T-helper 2 cell treated with Interferon-gamma antibody and Interleukin-4, amounts not matched to agents 100 ng/mL and 5 ng/mL, for 36 hours (primary cell): ENCODE results near the gene WDR45. TPM values are rescaled to one million over a fixed set of nuclear protein-coding genes. Genes with fewer than 3 reads are reported as not detected.

Source experiments
- intact Hi-C: fragments of 100-400 bp; cut with micrococcal nuclease; formaldehyde crosslinking; loops from one replicate; pipeline ENCODE4 v1.15.1; 2023
- total RNA-seq: library from RNA; stranded (reverse); gene quantifications from 2 replicates; pipeline ENCODE4 v1.2.3, GENCODE V29; 2022

WDR45 gene
- total RNA-seq, 1 donor from 2014 or later, result 51.4 TPM

DNA sequence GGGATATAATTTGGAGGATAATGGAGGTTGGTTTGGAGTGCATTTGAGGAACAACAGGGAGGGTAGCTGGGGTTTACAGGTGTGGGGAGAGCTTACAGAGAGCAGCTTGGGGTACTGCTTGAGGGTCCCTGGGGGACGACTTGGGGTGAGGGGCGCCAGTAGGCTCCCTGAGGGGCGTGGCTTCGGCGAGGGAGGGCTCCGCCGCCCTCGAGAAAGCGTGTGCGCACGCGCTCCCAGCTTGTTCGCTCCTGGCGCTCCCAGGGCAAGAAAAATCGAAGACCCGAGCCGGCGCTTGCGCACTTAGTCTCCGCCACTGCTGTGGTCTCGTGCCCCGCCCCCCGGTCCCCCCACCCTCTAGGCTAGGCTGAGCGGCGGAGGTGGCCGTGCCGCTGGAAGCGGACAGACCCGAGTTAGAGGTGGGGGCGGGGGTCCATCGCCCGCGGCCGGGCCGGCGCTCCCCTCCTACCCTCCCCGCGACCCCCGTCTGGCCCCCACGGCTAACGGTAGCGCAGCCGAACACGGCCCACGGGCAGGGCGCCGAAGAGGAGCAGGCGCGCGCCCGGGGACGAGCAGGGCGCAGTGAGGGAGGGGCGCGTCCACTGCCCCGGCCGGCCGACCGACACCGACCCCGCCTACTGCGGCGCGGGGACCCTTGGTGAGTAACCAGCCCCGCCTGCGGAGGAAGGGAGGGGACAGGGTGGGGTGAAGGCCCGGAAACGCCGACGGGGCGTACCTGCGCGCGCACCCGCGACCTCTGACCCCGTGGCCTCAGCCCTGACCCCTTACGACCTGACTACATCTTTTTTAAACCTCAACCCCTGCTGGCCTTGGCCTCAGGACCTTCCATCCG lies 26.2 kb downstream of the WDR45 start:
- intact Hi-C loops, result no loop called here

DNA sequence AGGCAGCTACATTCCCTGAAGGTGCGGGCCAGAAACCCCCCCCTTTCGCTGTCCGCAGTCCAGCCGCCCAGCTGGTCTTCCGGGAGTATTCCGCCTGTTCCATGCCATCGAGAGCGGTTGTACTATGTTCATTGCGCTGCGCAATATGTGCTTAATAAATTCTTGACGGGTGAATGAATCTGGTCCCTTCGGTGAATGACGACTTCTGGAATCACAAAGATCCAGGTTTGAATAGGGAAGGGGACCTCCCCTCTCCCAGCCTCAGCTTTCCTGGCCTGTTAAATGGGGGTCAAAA lies 35.8 kb downstream of the WDR45 start:
- intact Hi-C loops, result loop anchor here (1.0 to 5.0 kb wide), 10 partner anchors 31 to 447 kb away; partner anchors contain the start of genes GRIPAP1, PQBP1, PRAF2 and TIMM17B

DNA sequence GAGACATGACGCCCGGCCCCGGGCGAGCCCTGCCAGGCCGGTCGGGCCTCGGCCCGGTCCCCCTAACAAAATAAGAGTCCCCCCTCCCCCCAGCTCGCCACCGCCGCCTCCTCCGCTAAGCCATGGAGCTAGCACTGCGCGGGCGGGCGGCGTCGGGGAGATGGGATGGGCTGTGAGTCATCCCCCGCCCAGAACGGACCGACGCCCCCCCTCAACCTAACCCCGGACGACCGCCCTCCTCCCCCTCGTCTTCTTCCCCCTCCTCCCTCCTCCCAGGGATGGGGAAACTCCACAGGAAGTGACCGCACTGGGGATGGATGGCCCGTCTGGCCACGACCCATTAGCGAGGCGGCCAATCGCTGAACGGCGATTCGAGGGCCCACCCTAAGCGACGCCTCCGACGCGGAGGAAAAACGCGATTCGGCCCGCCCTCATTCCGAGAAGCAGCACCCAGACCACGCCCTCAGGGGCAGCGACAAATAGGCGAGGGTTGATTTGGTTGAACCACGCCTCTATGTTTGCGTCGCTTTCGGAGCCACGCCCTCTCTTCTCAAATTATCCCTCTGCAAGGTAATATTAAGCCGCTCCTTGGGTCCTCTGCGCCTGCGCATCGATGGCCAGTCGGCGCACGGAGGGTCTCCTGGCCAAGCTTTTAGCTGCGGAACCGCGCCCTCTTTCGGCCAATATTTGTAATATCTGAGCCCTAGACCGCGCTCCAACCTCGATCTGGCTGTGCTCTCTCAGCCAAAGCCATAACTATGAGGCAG lies 36.3 kb downstream of the WDR45 start, which contains the start of gene TFE3:
Gene TFE3, minus strand, starts transcription at position 138 of the 767 bp plus-strand sequence. Its CDS starts 131 bp downstream, at position 7.
- intact Hi-C loops, result loop anchor here (1.0 to 5.0 kb wide), 10 partner anchors 31 to 446 kb away; partner anchors contain the start of genes GRIPAP1, PQBP1, PRAF2 and TIMM17B

DNA sequence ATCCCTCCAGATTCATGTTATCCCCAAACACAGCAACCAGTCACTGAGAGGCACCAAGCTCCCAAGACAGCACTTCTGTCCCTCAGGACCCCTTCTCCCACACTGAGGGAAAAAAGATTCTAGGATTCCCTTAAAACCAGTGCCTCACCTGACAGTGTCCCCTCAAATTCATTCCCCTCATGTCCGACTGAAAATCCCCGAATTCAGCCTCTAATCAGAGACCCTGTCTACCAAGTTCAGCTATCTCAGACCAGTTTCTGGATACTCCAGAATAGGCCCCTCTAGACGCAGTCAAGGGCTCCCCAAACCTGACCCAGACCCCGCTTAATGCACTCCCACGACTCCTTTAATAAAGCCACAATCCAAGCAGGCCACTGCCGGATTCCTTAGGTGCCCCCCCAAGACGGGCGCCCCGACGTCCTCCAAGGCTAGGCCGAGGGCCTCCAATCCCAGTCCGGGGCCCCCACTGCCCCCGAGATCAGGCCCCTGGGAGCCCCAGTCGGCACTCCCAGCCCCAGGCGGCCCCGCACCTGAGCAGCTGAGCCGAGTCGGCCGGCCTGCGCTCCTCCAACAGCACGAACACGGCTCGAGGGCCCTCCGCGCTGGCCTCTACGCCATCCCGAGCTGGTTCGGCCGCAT lies 37.0 kb downstream of the WDR45 start:
- intact Hi-C loops, result loop anchor here (1.0 to 5.0 kb wide), 10 partner anchors 32 to 445 kb away; partner anchors contain the start of genes GRIPAP1, PQBP1, PRAF2 and TIMM17B

DNA sequence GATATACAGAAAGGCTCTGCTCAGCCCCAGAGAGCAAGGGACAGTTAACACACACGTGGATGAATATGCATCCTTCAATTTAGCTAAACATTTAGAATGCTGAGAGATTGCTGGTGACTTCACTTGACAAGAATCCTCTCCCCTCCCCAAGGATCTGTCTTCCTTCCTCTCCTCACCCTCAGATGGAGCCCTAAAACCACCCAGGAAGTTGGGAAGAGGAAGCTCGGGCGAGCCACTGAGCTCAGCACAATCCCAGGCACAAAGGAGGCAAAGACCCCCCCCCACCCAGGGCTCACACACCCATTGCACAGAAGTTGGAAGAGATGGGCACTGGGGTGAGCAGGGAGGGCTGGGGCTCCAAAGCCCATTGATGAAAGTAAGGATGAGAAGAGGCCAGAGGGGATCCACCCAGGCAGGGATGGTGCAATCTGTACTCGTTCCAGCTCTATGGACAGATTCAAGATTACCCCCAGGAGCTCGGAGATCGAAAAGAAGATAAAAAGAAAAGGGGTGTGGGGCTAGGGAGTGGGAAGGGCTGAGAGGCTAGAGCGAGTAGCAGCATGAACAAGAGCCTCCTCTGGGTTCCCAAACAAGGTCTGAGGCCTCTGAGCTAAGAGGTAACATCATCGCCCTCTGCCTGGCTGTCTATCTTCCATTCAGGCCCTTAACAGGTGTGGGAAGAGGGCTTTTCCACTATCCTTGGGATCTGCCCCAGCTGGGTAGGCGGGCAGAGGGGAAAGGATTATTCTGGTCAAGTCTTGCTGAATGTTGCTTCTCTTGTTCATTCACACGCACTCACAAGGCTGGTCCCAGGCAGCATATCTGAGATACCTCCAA lies 37.7 kb downstream of the WDR45 start:
- intact Hi-C loops, result loop anchor here (2.0 to 5.0 kb wide), 6 partner anchors 33 to 365 kb away; partner anchors contain the start of genes PQBP1, PRAF2 and TIMM17B

DNA sequence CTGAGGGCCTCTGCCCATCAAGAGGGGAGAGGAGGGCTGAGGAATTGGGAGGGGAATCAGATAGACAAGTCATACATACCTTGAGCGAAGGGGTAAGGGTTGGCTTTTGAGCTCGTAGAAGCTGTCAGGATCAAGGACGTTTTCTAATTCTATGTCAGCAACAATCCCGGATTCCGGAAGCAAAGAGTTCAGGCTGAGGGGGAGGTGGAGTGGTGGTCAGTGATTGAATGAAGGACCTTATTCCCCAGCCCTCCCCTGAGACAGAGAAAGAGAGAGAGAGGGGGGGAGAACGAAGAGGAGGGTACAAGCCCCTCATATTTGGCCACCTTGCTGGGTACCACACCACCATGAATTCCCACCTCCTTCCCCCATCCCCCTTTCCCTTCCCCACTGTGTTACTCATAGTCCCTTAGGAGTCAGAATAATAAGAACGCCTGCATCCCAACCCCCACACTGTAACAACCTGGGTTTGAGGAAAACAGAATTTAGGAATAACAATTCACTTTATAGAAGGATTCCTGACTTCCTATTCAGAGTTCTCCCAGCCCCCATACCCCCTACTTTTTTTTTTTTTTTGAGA lies 39.2 kb downstream of the WDR45 start:
- intact Hi-C loops, result loop anchor here (5.0 kb wide), 1 partner anchor 143 kb away; the partner anchor contains the start of genes PQBP1 and TIMM17B

DNA sequence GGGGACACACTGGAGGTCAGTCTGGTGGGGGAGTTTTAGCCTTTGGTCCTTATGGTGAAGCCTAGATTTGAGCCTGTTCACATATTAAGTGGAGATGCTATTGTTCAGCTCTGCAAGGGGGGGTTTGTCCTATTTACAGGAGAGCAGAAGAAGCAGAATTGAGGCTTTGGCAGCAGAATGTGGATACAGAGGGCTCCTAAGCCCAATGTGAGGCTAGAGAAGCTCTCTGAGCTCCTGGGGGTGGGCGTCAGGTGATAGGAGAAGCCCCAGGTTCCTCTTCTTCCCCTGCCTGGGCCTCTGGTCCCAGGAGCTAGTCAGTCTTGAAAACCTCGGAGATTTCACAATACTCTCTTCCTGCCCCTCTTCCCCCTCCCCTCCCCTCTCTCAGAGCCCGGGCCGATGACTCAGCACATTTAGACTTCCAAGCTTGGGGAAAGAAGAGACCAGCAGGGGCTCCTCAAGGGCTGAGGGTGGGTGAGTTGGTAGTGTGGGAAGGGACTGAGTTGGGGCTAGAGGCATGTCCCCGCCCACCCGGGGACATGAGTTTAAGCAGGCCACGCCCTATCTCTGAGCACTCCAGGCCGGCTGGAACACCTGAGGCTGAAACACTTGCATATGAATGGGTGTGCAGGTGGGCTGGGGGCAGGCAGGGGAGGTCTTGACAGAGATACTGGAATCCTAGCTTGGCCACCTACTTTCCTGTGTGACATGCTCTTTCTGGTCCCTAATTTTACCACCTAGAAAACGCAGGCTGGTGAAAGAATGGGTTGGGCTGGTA lies 39.9 kb downstream of the WDR45 start:
- intact Hi-C loops, result loop anchor here (5.0 kb wide), 1 partner anchor 142 kb away; the partner anchor contains the start of genes PQBP1 and TIMM17B

DNA sequence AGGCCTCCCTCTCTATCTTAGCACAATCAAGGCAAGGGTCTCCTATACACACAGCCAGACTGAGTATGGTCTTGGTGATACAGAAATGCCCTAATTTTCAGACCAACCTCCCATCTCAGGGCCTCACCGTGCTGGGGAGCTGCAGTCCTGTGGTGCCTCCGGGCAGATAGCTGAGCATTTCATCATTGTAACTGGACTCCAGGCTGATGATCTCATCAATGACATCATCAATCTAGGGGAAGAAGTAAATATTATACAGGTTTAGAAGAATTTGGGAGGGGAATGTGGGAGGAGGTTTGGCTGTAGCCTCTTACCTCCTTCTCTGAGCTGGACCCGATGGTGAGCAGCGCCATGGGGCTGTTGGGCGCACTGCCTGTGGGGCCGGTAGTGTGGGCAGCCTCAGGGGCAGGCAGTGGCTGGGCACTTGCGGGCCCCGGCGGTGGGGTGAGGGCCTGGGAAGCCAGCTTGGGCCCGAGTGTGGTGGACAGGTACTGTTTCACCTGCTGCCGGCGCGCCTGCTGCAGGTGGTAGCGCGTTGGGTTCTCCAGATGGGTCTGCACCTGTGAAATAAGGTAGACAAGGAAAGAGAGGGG lies 41.7 kb downstream of the WDR45 start:
- intact Hi-C loops, result no loop called here

DNA sequence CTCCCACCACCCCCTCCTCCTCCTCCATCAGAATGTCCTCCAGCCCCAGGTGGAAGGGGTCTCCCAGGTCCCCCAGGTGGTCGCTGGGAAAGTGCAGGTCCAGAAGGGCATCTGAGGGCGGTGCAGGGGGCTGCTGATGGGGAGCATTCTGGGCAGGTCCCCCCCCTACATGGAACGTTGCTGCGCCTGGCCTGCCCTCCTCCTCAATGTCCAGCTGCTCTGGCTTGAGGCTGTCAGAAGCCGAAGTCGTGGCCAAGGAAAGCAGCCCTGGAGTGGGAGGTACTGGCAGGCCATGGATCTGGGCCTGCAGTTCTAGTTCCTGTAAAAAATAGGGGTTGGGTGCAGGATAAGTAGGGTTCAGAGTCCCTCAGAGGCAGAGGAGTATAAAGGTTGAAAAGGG lies 49.4 kb downstream of the WDR45 start:
- intact Hi-C loops, result no loop called here

DNA sequence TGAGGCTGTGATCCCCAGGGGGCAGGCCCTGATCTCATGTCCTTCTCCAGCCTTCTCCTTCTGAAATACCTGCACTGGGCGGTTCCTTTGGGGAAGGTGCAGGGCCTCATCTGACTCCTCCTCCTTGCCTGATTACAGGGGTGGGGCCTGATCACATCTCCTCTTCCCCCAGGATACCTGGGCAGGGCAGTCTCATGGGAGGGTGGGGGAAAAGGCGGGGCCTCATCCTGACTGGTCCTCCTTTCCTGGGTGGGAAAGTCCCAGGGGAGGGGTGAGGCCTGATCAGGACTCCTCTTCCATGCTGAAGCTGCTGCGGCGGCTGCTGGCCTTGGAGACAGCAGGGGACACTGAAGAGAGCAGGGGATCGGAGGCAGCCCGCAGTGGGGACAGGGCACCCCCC lies 49.8 kb downstream of the WDR45 start:
- intact Hi-C loops, result no loop called here

Other genes with a start within 250 kb of the WDR45 start
- gene PCSK1N, start 244.3 kb downstream of the WDR45 start, total RNA-seq, result 0.20 TPM in 1 of 2 replicates, not detected in the other
- gene TIMM17B, start 182.1 kb downstream of the WDR45 start, total RNA-seq, result 46.3 and 48.2 TPM in 2 replicates
- gene PQBP1, start 182.0 kb downstream of the WDR45 start, total RNA-seq, result 77.5 and 77.9 TPM in 2 replicates
- 17.9 and 18.3 TPM in 2 replicates for gene SLC35A2, start 168.2 kb downstream of the WDR45 start, total RNA-seq
- 196 TPM in 2 replicates for gene PIM2, start 160.9 kb downstream of the WDR45 start, total RNA-seq
- gene OTUD5, start 122.3 kb downstream of the WDR45 start, total RNA-seq, result 50.2 and 50.9 TPM in 2 replicates
- gene KCND1, start 108.0 kb downstream of the WDR45 start, total RNA-seq, result 3.4 and 4.0 TPM in 2 replicates
- gene GRIPAP1, start 77.6 kb downstream of the WDR45 start, total RNA-seq, result 85.6 and 94.5 TPM in 2 replicates
- 27.2 and 29.3 TPM in 2 replicates for gene TFE3, start 36.5 kb downstream of the WDR45 start, total RNA-seq
- gene CCDC120, start 20.9 kb downstream of the WDR45 start, total RNA-seq, result 7.1 and 8.7 TPM in 2 replicates
- gene PRAF2, start 5.9 kb downstream of the WDR45 start, total RNA-seq, result 15.6 and 19.0 TPM in 2 replicates
- gene GPKOW, start 43.8 kb upstream of the WDR45 start, total RNA-seq, result 28.0 and 28.2 TPM in 2 replicates
- gene MAGIX, start 82.9 kb upstream of the WDR45 start, total RNA-seq, result 1.8 and 2.3 TPM in 2 replicates
- gene PLP2, start 92.0 kb upstream of the WDR45 start, total RNA-seq, result 143 TPM in 2 replicates
- gene PRICKLE3, start 106.5 kb upstream of the WDR45 start, total RNA-seq, result 12.3 and 12.7 TPM in 2 replicates
- 0.95 and 1.3 TPM in 2 replicates for gene SYP, start 120.3 kb upstream of the WDR45 start, total RNA-seq
- gene CACNA1F, start 153.5 kb upstream of the WDR45 start, total RNA-seq, result 0.14 and 0.36 TPM in 2 replicates
- gene CCDC22, start 155.6 kb upstream of the WDR45 start, total RNA-seq, result 29.3 and 30.4 TPM in 2 replicates
- 13.8 and 14.8 TPM in 2 replicates for gene FOXP3, start 184.8 kb upstream of the WDR45 start, total RNA-seq
- 14.8 and 16.1 TPM in 2 replicates for gene PPP1R3F, start 189.9 kb upstream of the WDR45 start, total RNA-seq
- gene GAGE10, start 223.8 kb upstream of the WDR45 start, total RNA-seq, result not detected in 2 replicates
- gene GAGE12J, start 242.2 kb upstream of the WDR45 start, total RNA-seq, result not detected in 2 replicates